OCI-LY1 (cell line): ENCODE results near the gene DUSP9.

Experiments used
- H2AFZ ChIP-seq: fragments of 200-600 bp; sonication (generic), shearing (Covaris generic); 2 replicates; pipeline ENCODE4 v1.6.0; 2014; ENCODE audit warnings: antibody characterized with exemption, mild to moderate bottlenecking, low read length
- H3F3A ChIP-seq: fragments of 200-600 bp; sonication (generic), shearing (Covaris generic); 2 replicates; pipeline ENCODE4 v1.6.0; 2014; ENCODE audit warnings: mild to moderate bottlenecking, antibody characterized with exemption, low read length, moderate library complexity; ENCODE audit not compliant: insufficient read depth
- H3K27ac ChIP-seq: fragments of 200-600 bp; sonication (generic); 2 replicates; pipeline ENCODE4 v1.5.1; 2014; ENCODE audit warnings: low read length, mixed run types, mild to moderate bottlenecking, low read depth; ENCODE audit not compliant: poor library complexity, severe bottlenecking
- H3K27me3 ChIP-seq: fragments of 200-600 bp; sonication (generic); 2 replicates; pipeline ENCODE4 v1.6.0; 2014; ENCODE audit warnings: antibody characterized with exemption, mild to moderate bottlenecking, low read length, moderate library complexity; ENCODE audit not compliant: insufficient read depth
- H3K36me3 ChIP-seq: fragments of 200-600 bp; sonication (generic); 2 replicates; pipeline ENCODE4 v1.6.1; 2014; ENCODE audit warnings: mild to moderate bottlenecking, antibody characterized with exemption, low read length, moderate library complexity, mixed read lengths; ENCODE audit not compliant: insufficient read depth
- H3K4me1 ChIP-seq: fragments of 200-600 bp; sonication (generic); 2 replicates; pipeline ENCODE4 v1.5.1; 2014; ENCODE audit warnings: mild to moderate bottlenecking, low read length, moderate library complexity; ENCODE audit not compliant: insufficient read depth, severe bottlenecking
- H3K4me2 ChIP-seq: fragments of 200-600 bp; sonication (generic), shearing (Covaris generic); 2 replicates; pipeline ENCODE4 v1.6.1; 2014; ENCODE audit warnings: low read length
- H3K4me3 ChIP-seq: fragments of 200-600 bp; sonication (generic); 2 replicates; pipeline ENCODE4 v1.5.1; 2014; ENCODE audit warnings: low read length, low read depth, mild to moderate bottlenecking, mixed read lengths; ENCODE audit not compliant: poor library complexity, severe bottlenecking
- H3K79me2 ChIP-seq: fragments of 200-600 bp; shearing (Covaris generic); 2 replicates; pipeline ENCODE4 v1.6.1; 2016; ENCODE audit warnings: mixed run types, low read length, mixed read lengths; ENCODE audit not compliant: insufficient read depth
- H3K9ac ChIP-seq: fragments of 200-600 bp; sonication (generic), shearing (Covaris generic); 2 replicates; pipeline ENCODE4 v1.6.1; 2014; ENCODE audit warnings: mild to moderate bottlenecking, low read length, mixed read lengths
- H3K9me2 ChIP-seq: fragments of 200-600 bp; sonication (generic), shearing (Covaris generic); 2 replicates; pipeline ENCODE4 v1.6.1; 2014; ENCODE audit warnings: low read depth, mild to moderate bottlenecking, low read length, mixed read lengths
- H3K9me3 ChIP-seq: fragments of 200-600 bp; shearing (Covaris generic); 2 replicates; pipeline ENCODE4 v1.6.1; 2014; ENCODE audit warnings: low read length, mixed read lengths
- H4K20me1 ChIP-seq: fragments of 200-600 bp; sonication (generic), shearing (Covaris generic); 2 replicates; pipeline ENCODE4 v1.6.0; 2016; ENCODE audit warnings: mild to moderate bottlenecking, low read length; ENCODE audit not compliant: insufficient read depth
- EZH2 ChIP-seq: fragments of 200-600 bp; sonication (generic), shearing (Covaris generic); IDR thresholded peaks from 2 replicates; pipeline ENCODE4 v1.8.0; 2017; ENCODE audit warnings: borderline replicate concordance, mixed run types, mild to moderate bottlenecking, antibody characterized with exemption, low read length, moderate library complexity, mixed read lengths
- TF ChIP-seq, protein P1 (sequence below): fragments of 200-600 bp; sonication (generic), shearing (Covaris generic); IDR thresholded peaks from 2 replicates; pipeline ENCODE4 v1.5.1; 2017; ENCODE audit warnings: mild to moderate bottlenecking, antibody characterized with exemption, low read length, moderate library complexity, mixed read lengths

Gene DUSP9

DNA sequence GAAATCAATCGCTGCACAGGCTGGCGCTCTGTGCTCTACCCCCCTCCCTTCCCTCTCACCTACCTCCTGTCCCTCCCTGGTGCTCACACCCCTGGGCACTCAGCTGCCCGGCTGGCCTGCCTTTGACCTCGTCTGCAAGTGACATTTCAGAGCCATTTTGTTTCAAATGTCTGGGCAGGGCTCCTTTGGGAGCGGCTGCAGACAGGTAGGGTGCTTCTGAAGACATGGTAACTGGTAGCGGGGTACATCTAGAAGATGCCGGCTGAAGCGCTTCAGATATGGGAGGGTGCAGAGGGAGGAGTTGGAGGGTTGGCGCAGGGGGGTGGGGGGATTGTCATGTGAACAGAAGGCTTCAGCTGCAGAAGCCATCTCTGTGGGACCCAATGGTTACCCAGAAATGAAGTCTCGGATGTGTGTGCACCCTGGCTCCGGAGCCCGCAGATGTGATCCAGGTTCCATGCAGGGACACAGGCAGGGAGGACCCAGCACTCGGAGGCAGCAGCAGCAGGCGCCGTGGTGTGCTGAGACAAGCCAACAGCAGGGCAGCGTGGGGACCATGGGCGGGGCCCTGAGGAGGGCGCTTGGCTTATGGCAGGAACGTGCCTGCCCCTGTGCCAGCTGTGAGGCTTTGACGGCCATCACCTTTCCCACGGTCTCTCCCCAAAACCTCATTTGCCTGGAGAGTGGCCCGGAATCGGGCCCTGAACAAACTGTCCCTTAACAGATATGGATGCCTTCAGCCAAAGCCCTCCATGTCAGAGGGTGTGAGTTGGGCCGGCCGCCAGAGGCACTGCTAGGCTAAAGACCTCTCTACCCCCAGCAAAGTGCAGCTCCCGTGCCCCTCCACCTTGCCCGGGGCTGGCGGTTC lies 7.6 kb upstream of the DUSP9 start:
- H2AFZ ChIP-seq = no peak overlapping the region
- no peak overlapping the region for H3K4me3 ChIP-seq
- no peaks in the 10 kb centered on the region for H4K20me1 ChIP-seq
- no peaks in the 10 kb centered on the region for H3K36me3 ChIP-seq
- no peaks in the 10 kb centered on the region for H3K9me3 ChIP-seq
- H3K9me2 ChIP-seq = no peaks in the 10 kb centered on the region
- no peaks in the 10 kb centered on the region; the same call in 1 of the 2 replicates for H3K27me3 ChIP-seq
- H3K27ac ChIP-seq = no peak overlapping the region
- no peaks in the 10 kb centered on the region for H3F3A ChIP-seq
- H3K4me2 ChIP-seq = no peak overlapping the region
- H3K9ac ChIP-seq = no peak overlapping the region
- TF ChIP-seq EZH2 = no peak
- TF ChIP-seq, protein P1, sequence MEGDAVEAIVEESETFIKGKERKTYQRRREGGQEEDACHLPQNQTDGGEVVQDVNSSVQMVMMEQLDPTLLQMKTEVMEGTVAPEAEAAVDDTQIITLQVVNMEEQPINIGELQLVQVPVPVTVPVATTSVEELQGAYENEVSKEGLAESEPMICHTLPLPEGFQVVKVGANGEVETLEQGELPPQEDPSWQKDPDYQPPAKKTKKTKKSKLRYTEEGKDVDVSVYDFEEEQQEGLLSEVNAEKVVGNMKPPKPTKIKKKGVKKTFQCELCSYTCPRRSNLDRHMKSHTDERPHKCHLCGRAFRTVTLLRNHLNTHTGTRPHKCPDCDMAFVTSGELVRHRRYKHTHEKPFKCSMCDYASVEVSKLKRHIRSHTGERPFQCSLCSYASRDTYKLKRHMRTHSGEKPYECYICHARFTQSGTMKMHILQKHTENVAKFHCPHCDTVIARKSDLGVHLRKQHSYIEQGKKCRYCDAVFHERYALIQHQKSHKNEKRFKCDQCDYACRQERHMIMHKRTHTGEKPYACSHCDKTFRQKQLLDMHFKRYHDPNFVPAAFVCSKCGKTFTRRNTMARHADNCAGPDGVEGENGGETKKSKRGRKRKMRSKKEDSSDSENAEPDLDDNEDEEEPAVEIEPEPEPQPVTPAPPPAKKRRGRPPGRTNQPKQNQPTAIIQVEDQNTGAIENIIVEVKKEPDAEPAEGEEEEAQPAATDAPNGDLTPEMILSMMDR = no peak
- no peaks in the 10 kb centered on the region for H3K79me2 ChIP-seq
- H3K4me1 ChIP-seq = no peaks in the 10 kb centered on the region

DNA sequence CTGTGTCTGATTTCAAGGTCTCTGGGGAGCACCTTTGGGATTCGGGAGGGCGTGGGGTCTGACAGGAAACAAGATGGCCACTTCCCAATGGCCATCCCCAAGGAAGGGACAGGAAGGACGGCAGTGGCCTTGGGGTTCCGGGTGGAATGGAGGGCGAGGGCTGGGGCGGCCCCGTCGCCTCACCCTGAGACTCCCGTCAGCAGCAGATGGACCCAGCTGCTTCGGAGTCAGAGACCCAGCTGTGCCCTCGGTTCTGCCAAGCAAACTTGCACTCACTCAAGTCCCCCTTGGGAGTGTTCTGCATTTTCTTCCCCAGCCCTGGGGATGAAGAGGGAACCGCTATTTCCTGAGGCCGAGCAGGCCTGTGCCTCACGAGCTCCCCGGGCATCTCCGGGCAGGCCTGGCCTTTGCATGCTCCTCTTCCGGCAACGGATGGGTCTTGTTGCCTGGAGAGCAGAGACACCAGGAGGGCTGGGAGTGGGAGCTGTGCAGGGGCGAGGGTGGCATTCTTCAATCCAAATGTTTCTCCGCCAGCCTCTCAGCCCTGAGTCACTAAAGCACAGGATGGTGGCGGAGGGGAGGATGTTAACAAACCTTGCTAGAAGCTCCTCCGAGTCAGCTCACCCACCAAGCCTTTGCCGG lies 6.8 kb upstream of the DUSP9 start:
- H3K4me1 ChIP-seq = no peaks in the 10 kb centered on the region
- no peaks in the 10 kb centered on the region for H3K36me3 ChIP-seq
- no peaks in the 10 kb centered on the region; the same call in 1 of the 2 replicates for H3K27me3 ChIP-seq
- H3K9ac ChIP-seq = no peak overlapping the region
- H3K27ac ChIP-seq = no peak overlapping the region
- no peaks in the 10 kb centered on the region for H3K79me2 ChIP-seq
- no peaks in the 10 kb centered on the region for H3K9me3 ChIP-seq
- H3K4me2 ChIP-seq = no peak overlapping the region
- H3K4me3 ChIP-seq = no peak overlapping the region
- H3K9me2 ChIP-seq = no peaks in the 10 kb centered on the region
- TF ChIP-seq, protein P1 = no peak
- no peak for TF ChIP-seq EZH2
- no peaks in the 10 kb centered on the region for H3F3A ChIP-seq
- H2AFZ ChIP-seq = no peak overlapping the region
- no peaks in the 10 kb centered on the region for H4K20me1 ChIP-seq

DNA sequence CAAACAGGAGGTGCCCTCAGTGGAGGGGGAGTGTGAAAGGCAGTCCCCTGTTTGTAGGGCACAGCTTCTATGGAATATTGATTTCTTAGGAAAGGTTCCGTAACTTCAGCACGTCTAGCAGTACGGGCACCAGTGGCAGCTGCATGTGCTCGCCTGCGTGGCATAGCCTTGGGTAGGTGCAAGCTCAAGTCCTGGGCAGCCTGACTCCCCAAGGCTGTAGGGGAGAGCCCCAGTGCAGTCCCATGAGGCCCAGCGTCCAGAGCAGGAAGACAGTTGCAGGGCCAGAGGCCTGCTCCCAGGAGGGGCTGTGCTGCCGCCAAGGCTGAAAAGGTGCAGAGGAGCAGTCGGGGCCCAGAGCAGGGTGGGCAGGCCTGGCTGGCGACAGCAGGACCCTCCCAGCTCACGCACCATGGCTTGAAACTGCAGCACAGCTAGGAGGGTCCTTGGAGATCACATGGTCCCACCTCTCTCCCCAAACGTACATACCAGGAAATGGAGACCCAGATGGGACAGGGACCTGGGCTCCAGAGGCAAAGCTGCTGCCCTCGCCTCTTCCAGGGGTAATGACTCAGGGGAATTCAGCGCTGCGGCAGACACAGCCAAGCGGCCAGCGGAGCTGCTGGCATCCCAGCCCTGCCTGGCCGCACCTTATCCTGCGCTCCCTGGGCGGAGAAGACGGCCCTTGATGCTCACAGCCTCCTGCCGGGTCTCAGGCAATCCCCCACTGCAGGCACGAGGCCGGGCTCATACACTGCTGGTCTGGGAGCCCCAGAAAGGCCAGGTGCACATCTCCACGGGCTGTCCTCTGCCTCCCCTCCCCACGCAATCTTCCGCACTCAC lies 6.0 kb upstream of the DUSP9 start:
- H3K27me3 ChIP-seq = no peaks in the 10 kb centered on the region; the same call in 1 of the 2 replicates
- no peak overlapping the region for H3K27ac ChIP-seq
- no peaks in the 10 kb centered on the region for H3K9me2 ChIP-seq
- no peaks in the 10 kb centered on the region for H3K36me3 ChIP-seq
- no peak overlapping the region for H3K9ac ChIP-seq
- TF ChIP-seq, protein P1 = no peak
- no peak for TF ChIP-seq EZH2
- H3K9me3 ChIP-seq = no peaks in the 10 kb centered on the region
- H3F3A ChIP-seq = no peaks in the 10 kb centered on the region
- H4K20me1 ChIP-seq = no peaks in the 10 kb centered on the region
- no peak overlapping the region for H3K4me3 ChIP-seq
- H3K4me1 ChIP-seq = no peaks in the 10 kb centered on the region
- no peaks in the 10 kb centered on the region for H3K79me2 ChIP-seq
- no peak overlapping the region for H2AFZ ChIP-seq
- no peak overlapping the region for H3K4me2 ChIP-seq
